HL-60 (cell line): ENCODE measurements around the gene PTPRG.

Source experiments
- CTCF ChIP-seq: IDR thresholded peaks from one replicate; pipeline ENCODE4 v1.5.1; 2011; ENCODE audit warnings: low read length, control low read depth, inconsistent platforms; ENCODE audit not compliant: insufficient read depth
- POLR2AphosphoS5 ChIP-seq: IDR thresholded peaks from 2 replicates; pipeline ENCODE4 v1.6.1; 2012; ENCODE audit warnings: low read depth
- REST ChIP-seq: IDR thresholded peaks from 2 replicates; pipeline ENCODE4 v1.6.1; 2012; ENCODE audit warnings: low read depth; ENCODE audit not compliant: insufficient replicate concordance
- SPI1 ChIP-seq: IDR thresholded peaks from 2 replicates; pipeline ENCODE4 v1.6.1; 2012; ENCODE audit warnings: low read depth, mild to moderate bottlenecking, borderline replicate concordance

GRCh38 chr3:61768284-61769037 lies 207.1 kb downstream of the PTPRG start:
- TF ChIP-seq POLR2AphosphoS5: no peak
- TF ChIP-seq CTCF: no peak
- no peak for TF ChIP-seq REST
- no peak for TF ChIP-seq SPI1
